Measurements from ENCODE around the gene DOCK2.

DNA sequence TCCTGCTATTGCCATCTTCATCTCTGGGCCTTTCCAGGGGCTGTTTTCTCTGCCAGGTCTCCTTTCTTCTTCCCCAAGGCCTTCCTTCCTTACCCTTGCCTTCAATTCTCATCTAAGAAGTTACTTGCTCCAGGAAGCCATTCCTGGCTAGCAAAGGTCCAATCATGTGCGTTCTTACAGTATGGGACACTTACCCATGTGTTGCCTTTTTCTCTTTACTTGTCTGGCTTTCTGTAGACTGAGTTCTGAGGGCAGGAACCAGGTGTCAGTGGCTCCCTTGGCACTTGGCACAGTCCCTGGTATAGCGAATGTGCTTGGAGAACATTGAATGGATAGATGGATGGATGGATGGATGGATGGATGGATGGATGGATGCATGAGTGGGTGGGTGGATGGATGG, 478.9 kb downstream of the DOCK2 start:
- TF ChIP-seq CTCF (conservative IDR thresholded peaks at IDR 0.05; ENCODE audit: low read length) = no peak
- no peak for TF ChIP-seq EZH2phosphoT487 (IDR thresholded peaks at IDR 0.05; ENCODE audit: borderline replicate concordance)

Measured in Loucy (cell line).